Endothelial cell (in vitro differentiated cells): Measurements from ENCODE around the gene NBPF26. TPM values are rescaled to one million over a fixed set of nuclear protein-coding genes. Genes with fewer than 3 reads are reported as not detected.
A peak's percentile ranks its signal among the peaks of the same experiment; 100 is the strongest.
"Not testable (repeated sequence)": the region's sequence is repeated elsewhere in the genome, so short reads cannot be mapped to it uniquely, and the experiment has no call there.

Experiments
- DNase-seq: peaks from one replicate; pipeline ENCODE4 v3.0.0; 2021; ENCODE audit warnings: low spot score
- H3K27ac Mint-ChIP-seq: one replicate; pipeline ENCODE4 v1.8.0; 2021; ENCODE audit warnings: mixed read lengths, inconsistent platforms; ENCODE audit not compliant: unreplicated experiment
- H3K27me3 Mint-ChIP-seq: one replicate; pipeline ENCODE4 v1.8.0; 2021; ENCODE audit warnings: mild to moderate bottlenecking, moderate library complexity, mixed read lengths, inconsistent platforms; ENCODE audit not compliant: unreplicated experiment
- H3K36me3 Mint-ChIP-seq: one replicate; pipeline ENCODE4 v1.8.0; 2021; ENCODE audit warnings: mild to moderate bottlenecking, low read depth, mixed read lengths, inconsistent platforms; ENCODE audit not compliant: unreplicated experiment
- H3K4me1 Mint-ChIP-seq: one replicate; pipeline ENCODE4 v1.8.0; 2021; ENCODE audit warnings: mild to moderate bottlenecking, mixed read lengths, inconsistent platforms; ENCODE audit not compliant: unreplicated experiment
- H3K4me3 Mint-ChIP-seq: one replicate; pipeline ENCODE4 v1.8.0; 2021; ENCODE audit warnings: mild to moderate bottlenecking, mixed read lengths, inconsistent platforms; ENCODE audit not compliant: unreplicated experiment
- H3K9me3 Mint-ChIP-seq: one replicate; pipeline ENCODE4 v1.8.0; 2021; ENCODE audit warnings: mixed read lengths, inconsistent platforms; ENCODE audit not compliant: unreplicated experiment
- long read RNA-seq: library from polyadenylated mRNA; unstranded; transcript quantifications from one replicate; pipeline ENCODE4 v2.0.0, GENCODE V29; 2020; ENCODE audit not compliant: unreplicated experiment
- total RNA-seq: library from RNA; stranded (reverse); fragmentation: NEBNext Ultra II Directional; extraction: Animal tissue kit (Norgen Biotek cat#: 25700); gene quantifications from one replicate; pipeline ENCODE4 v1.2.1, GENCODE V29; 2021; ENCODE audit not compliant: unreplicated experiment

The NBPF26 gene
- total RNA-seq = 7.3 TPM
- long read RNA-seq, partial matches to known transcripts = 0 of 1 reads
- long read RNA-seq, other reads (novel, unspliced or antisense) = 1 of 1 reads

- not testable (repeated sequence) for H3K4me3 Mint-ChIP-seq, H3K9me3 Mint-ChIP-seq, H3K27me3 Mint-ChIP-seq, H3K27ac Mint-ChIP-seq, H3K36me3 Mint-ChIP-seq, H3K4me1 Mint-ChIP-seq
- DNase-seq = peak; percentile 39
These were observed at the start of gene NBPF26 for GRCh38 chr1:120723715-120724402. NBPF26 (plus strand) TSS chr1:120723945.

- not testable (repeated sequence) for H3K27me3 Mint-ChIP-seq, H3K36me3 Mint-ChIP-seq, H3K9me3 Mint-ChIP-seq, DNase-seq, H3K27ac Mint-ChIP-seq, H3K4me1 Mint-ChIP-seq, H3K4me3 Mint-ChIP-seq
These were observed 43.5 kb upstream of the NBPF26 start for GRCh38 chr1:120680106-120680819.

GRCh38 chr1:120680938-120681337, 42.8 kb upstream of the NBPF26 start:
- not testable (repeated sequence) for H3K36me3 Mint-ChIP-seq, DNase-seq, H3K4me1 Mint-ChIP-seq, H3K9me3 Mint-ChIP-seq, H3K27ac Mint-ChIP-seq, H3K27me3 Mint-ChIP-seq, H3K4me3 Mint-ChIP-seq

- not testable (repeated sequence) for H3K4me3 Mint-ChIP-seq
These were observed 39.3 kb upstream of the NBPF26 start for GRCh38 chr1:120684397-120684796.

GRCh38 chr1:120685622-120686021, 38.1 kb upstream of the NBPF26 start:
- not testable (repeated sequence) for H3K4me1 Mint-ChIP-seq, H3K4me3 Mint-ChIP-seq, H3K27me3 Mint-ChIP-seq

More at GRCh38 chr1:120684397-120684796, 39.3 kb upstream of the NBPF26 start:
- H3K9me3 Mint-ChIP-seq, DNase-seq, H3K27ac Mint-ChIP-seq, H3K36me3 Mint-ChIP-seq, H3K27me3 Mint-ChIP-seq, H3K4me1 Mint-ChIP-seq: not testable (repeated sequence)

GRCh38 chr1:120687250-120687649, 36.5 kb upstream of the NBPF26 start:
- not testable (repeated sequence) for DNase-seq, H3K4me3 Mint-ChIP-seq, H3K4me1 Mint-ChIP-seq, H3K27me3 Mint-ChIP-seq, H3K27ac Mint-ChIP-seq, H3K36me3 Mint-ChIP-seq, H3K9me3 Mint-ChIP-seq

More at GRCh38 chr1:120685622-120686021, 38.1 kb upstream of the NBPF26 start:
- not testable (repeated sequence) for H3K36me3 Mint-ChIP-seq, H3K27ac Mint-ChIP-seq, H3K9me3 Mint-ChIP-seq, DNase-seq

- not testable (repeated sequence) for H3K4me3 Mint-ChIP-seq, H3K4me1 Mint-ChIP-seq, H3K27ac Mint-ChIP-seq, H3K27me3 Mint-ChIP-seq, H3K36me3 Mint-ChIP-seq, H3K9me3 Mint-ChIP-seq, DNase-seq
These were observed 22.8 kb upstream of the NBPF26 start for GRCh38 chr1:120700807-120701562.

DNA sequence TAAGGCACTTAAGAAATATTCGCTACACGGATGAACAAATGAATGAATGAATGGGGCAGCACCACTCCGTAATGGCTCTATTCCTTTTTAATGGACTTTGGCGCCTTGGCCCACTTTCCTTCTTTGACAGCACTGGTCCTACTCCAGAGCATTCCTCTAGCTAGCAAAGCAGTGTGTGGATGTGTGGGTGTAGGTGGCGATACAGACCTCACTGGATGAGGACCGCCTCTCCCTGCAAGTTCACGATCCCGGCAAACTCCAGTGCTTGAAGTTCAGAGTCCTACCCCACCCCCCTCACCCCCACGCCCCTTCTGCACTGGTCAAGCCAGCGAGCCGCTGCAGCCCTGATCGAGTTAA, 409 bp upstream of the NBPF26 start:
- not testable (repeated sequence) for H3K9me3 Mint-ChIP-seq, H3K27me3 Mint-ChIP-seq, H3K36me3 Mint-ChIP-seq, DNase-seq, H3K27ac Mint-ChIP-seq, H3K4me1 Mint-ChIP-seq, H3K4me3 Mint-ChIP-seq

DNA sequence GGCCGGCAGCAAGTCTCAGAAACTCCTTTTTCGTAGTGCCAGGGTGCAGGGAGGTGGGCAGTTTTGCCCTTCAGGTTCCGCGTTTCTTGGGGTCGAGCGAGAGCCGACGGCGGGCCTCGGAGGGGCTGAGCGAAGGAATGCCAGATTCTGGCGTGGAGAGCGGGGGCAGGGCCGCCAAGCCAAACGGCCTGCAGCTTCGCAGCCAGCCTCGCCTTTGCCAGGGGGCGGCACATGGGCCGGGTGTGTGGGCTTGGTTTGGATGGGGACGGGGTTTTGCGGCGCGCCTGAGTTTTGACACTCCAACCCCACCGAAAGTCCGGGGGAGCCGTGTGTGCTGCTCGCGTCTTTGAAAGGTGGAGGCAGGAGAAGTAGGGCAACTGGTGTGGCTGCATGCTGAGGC, 762 bp downstream of the NBPF26 start:
- DNase-seq, H3K9me3 Mint-ChIP-seq, H3K27me3 Mint-ChIP-seq, H3K4me3 Mint-ChIP-seq, H3K36me3 Mint-ChIP-seq, H3K27ac Mint-ChIP-seq, H3K4me1 Mint-ChIP-seq: not testable (repeated sequence)

GRCh38 chr1:120728811-120729210, 5.1 kb downstream of the NBPF26 start:
- DNase-seq, H3K4me1 Mint-ChIP-seq, H3K4me3 Mint-ChIP-seq, H3K36me3 Mint-ChIP-seq, H3K9me3 Mint-ChIP-seq, H3K27ac Mint-ChIP-seq, H3K27me3 Mint-ChIP-seq: not testable (repeated sequence)

GRCh38 chr1:120769090-120769489, 45.3 kb downstream of the NBPF26 start:
- H3K9me3 Mint-ChIP-seq, H3K36me3 Mint-ChIP-seq, H3K27me3 Mint-ChIP-seq, H3K4me1 Mint-ChIP-seq, DNase-seq, H3K4me3 Mint-ChIP-seq, H3K27ac Mint-ChIP-seq: not testable (repeated sequence)

GRCh38 chr1:120805452-120805851, 81.7 kb downstream of the NBPF26 start:
- DNase-seq = peak; percentile 6
- H3K36me3 Mint-ChIP-seq, H3K27ac Mint-ChIP-seq, H3K27me3 Mint-ChIP-seq, H3K9me3 Mint-ChIP-seq, H3K4me1 Mint-ChIP-seq, H3K4me3 Mint-ChIP-seq: not testable (repeated sequence)
